WTC11 (cell line): ENCODE results near the gene RETN. TPM values are rescaled to one million over a fixed set of nuclear protein-coding genes. Genes with fewer than 3 reads are reported as not detected.

ENCODE experiments used
- ATAC-seq: fragments of 200-7000 bp; cut with Tn5 transposase; 2 replicates; pipeline ENCODE4 v1.10.0; 2021; ENCODE audit warnings: mild to moderate bottlenecking, moderate library complexity
- CTCF ChIA-PET: fragments of 300-600 bp; sonication (Branson Sonifier 250); formaldehyde crosslinking; loops from one replicate; lab custom pipeline; 2021; ENCODE audit warnings: antibody characterized with exemption; lab: Charles Lee
- POLR2A ChIA-PET: fragments of 350-600 bp; sonication (Branson Sonifier 250); formaldehyde crosslinking; loops from one replicate; lab custom pipeline; 2021; ENCODE audit warnings: antibody characterized with exemption; lab: Charles Lee
- DNase-seq: peaks from one replicate; pipeline ENCODE4 v3.0.0; 2021; ENCODE audit warnings: low spot score
- H3K27ac Mint-ChIP-seq: 2 replicates; pipeline ENCODE4 v1.8.0; 2021; ENCODE audit warnings: mixed read lengths
- H3K27me3 Mint-ChIP-seq: 2 replicates; pipeline ENCODE4 v1.8.0; 2021; ENCODE audit warnings: low read depth, mild to moderate bottlenecking, moderate library complexity, mixed read lengths
- H3K36me3 Mint-ChIP-seq: 2 replicates; pipeline ENCODE4 v1.8.0; 2021; ENCODE audit warnings: mixed read lengths
- H3K4me1 Mint-ChIP-seq: 2 replicates; pipeline ENCODE4 v1.8.0; 2022; ENCODE audit warnings: mixed read lengths
- H3K4me3 Mint-ChIP-seq: 2 replicates; pipeline ENCODE4 v1.8.0; 2021; ENCODE audit warnings: mild to moderate bottlenecking, moderate library complexity, mixed read lengths
- H3K9me3 Mint-ChIP-seq: 2 replicates; pipeline ENCODE4 v1.8.0; 2021; ENCODE audit warnings: mixed read lengths
- AFF4 ChIP-seq: sonication (generic); formaldehyde crosslinking; IDR thresholded peaks from 2 replicates; pipeline ENCODE4 v1.8.1; 2023; ENCODE audit warnings: mild to moderate bottlenecking, missing genetic modification reagents, borderline replicate concordance
- ATF6 ChIP-seq: sonication (generic); formaldehyde crosslinking; IDR thresholded peaks from 2 replicates; pipeline ENCODE4 v1.8.1; 2023; ENCODE audit warnings: mild to moderate bottlenecking, missing genetic modification reagents
- EMX1 ChIP-seq: fragments of 250-450 bp; sonication (Bioruptor Pico); IDR thresholded peaks from 2 replicates; pipeline ENCODE4 v1.8.0; 2021; ENCODE audit warnings: mild to moderate bottlenecking
- ESRRA ChIP-seq: sonication (generic); formaldehyde crosslinking; IDR thresholded peaks from 2 replicates; pipeline ENCODE4 v1.8.1; 2022; ENCODE audit warnings: mild to moderate bottlenecking, missing genetic modification reagents, borderline replicate concordance
- JUN ChIP-seq: sonication (generic); formaldehyde crosslinking; IDR thresholded peaks from 2 replicates; pipeline ENCODE4 v1.8.0; 2023; ENCODE audit warnings: mild to moderate bottlenecking, missing genetic modification reagents
- MXD4 ChIP-seq: fragments of 250-450 bp; sonication (Bioruptor Pico); IDR thresholded peaks from 2 replicates; pipeline ENCODE4 v1.8.0; 2021; ENCODE audit warnings: mild to moderate bottlenecking, moderate library complexity, borderline replicate concordance
- MYBL2 ChIP-seq: sonication (generic); formaldehyde crosslinking; IDR thresholded peaks from 2 replicates; pipeline ENCODE4 v1.8.1; 2023; ENCODE audit warnings: mild to moderate bottlenecking, moderate library complexity, missing genetic modification reagents
- NFATC4 ChIP-seq: fragments of 250-450 bp; sonication (Bioruptor Pico); IDR thresholded peaks from 2 replicates; pipeline ENCODE4 v1.9.0; 2021; ENCODE audit warnings: mild to moderate bottlenecking
- NFYB ChIP-seq: sonication (generic); formaldehyde crosslinking; conservative IDR thresholded peaks from 2 replicates; pipeline ENCODE4 v1.8.0; 2022; ENCODE audit warnings: low read depth, missing genetic modification reagents
- NR1H2 ChIP-seq: sonication (generic); formaldehyde crosslinking; IDR thresholded peaks from 2 replicates; pipeline ENCODE4 v1.9.0; 2021; ENCODE audit warnings: mild to moderate bottlenecking, moderate library complexity, missing genetic modification reagents
- NR2C2 ChIP-seq: sonication (generic); formaldehyde crosslinking; IDR thresholded peaks from 2 replicates; pipeline ENCODE4 v1.8.0; 2022; ENCODE audit warnings: mild to moderate bottlenecking, missing genetic modification reagents
- OVOL2 ChIP-seq: fragments of 250-450 bp; sonication (Bioruptor Pico); IDR thresholded peaks from 2 replicates; pipeline ENCODE4 v1.9.0; 2021; ENCODE audit warnings: mild to moderate bottlenecking, borderline replicate concordance
- RORB ChIP-seq: fragments of 250-450 bp; sonication (Bioruptor Pico); IDR thresholded peaks from 2 replicates; pipeline ENCODE4 v1.9.0; 2021; ENCODE audit warnings: mild to moderate bottlenecking
- STAT6 ChIP-seq: sonication (generic); formaldehyde crosslinking; conservative IDR thresholded peaks from 2 replicates; pipeline ENCODE4 v1.8.1; 2023; ENCODE audit warnings: mild to moderate bottlenecking, low read depth, missing genetic modification reagents, moderate library complexity
- ZBTB43 ChIP-seq: sonication (generic); formaldehyde crosslinking; IDR thresholded peaks from 2 replicates; pipeline ENCODE4 v1.8.1; 2023; ENCODE audit warnings: mild to moderate bottlenecking, missing genetic modification reagents
- ZNF219 ChIP-seq: sonication (generic); formaldehyde crosslinking; IDR thresholded peaks from 2 replicates; pipeline ENCODE4 v1.8.0; 2023; ENCODE audit warnings: missing genetic modification reagents, mild to moderate bottlenecking, borderline replicate concordance
- ZNF232 ChIP-seq: sonication (generic); formaldehyde crosslinking; IDR thresholded peaks from 2 replicates; pipeline ENCODE4 v1.8.0; 2022; ENCODE audit warnings: mild to moderate bottlenecking, missing genetic modification reagents
- ZNF281 ChIP-seq: sonication (generic); formaldehyde crosslinking; IDR thresholded peaks from 2 replicates; pipeline ENCODE4 v1.8.0; 2023; ENCODE audit warnings: mild to moderate bottlenecking, missing genetic modification reagents
- ZNF416 ChIP-seq: fragments of 250-450 bp; sonication (Bioruptor Pico); IDR thresholded peaks from 2 replicates; pipeline ENCODE4 v1.9.0; 2021; ENCODE audit warnings: mild to moderate bottlenecking, inconsistent platforms
- ZNF671 ChIP-seq: fragments of 250-450 bp; sonication (Bioruptor Pico); IDR thresholded peaks from 2 replicates; pipeline ENCODE4 v1.8.0; 2021; ENCODE audit warnings: mild to moderate bottlenecking
- total RNA-seq: library from RNA; stranded (reverse); gene quantifications from 3 replicates; pipeline ENCODE4 v1.2.3, GENCODE V29; 2021

Gene RETN
- total RNA-seq, 1 experiment from 2014 or later = not detected

GRCh38 chr19:7669641-7670040 is 792 bp downstream of the RETN start:
- CTCF ChIA-PET = interaction anchor here (1.8 to 5.5 kb wide), 3 partner anchors 11 to 130 kb away, joined by 5 to 57 read pairs (median 31); partner anchors contain the start of gene TRAPPC5
- POLR2A ChIA-PET = no interaction called here
- peaks cover 90% of the 10 kb centered on the region for H3K27me3 Mint-ChIP-seq
- peaks cover 9% of the 10 kb centered on the region for H3K4me1 Mint-ChIP-seq
- peak overlapping the region; percentile 86 for H3K4me3 Mint-ChIP-seq
- DNase-seq (no peak), ATAC-seq (no peak)
- H3K27ac Mint-ChIP-seq = no peak overlapping the region
- no peaks in the 10 kb centered on the region; the same call in 1 of the 2 replicates for H3K36me3 Mint-ChIP-seq
- H3K9me3 Mint-ChIP-seq = peaks cover 5% of the 10 kb centered on the region
- no peak for TF ChIP-seq EMX1 (CRISPR knock-in tag)
- no peak for TF ChIP-seq OVOL2 (CRISPR knock-in tag)
- no peak for TF ChIP-seq NR2C2 (CRISPR knock-in tag)
- TF ChIP-seq MXD4 (CRISPR knock-in tag) = no peak
- no peak for TF ChIP-seq ATF6 (CRISPR knock-in tag)
- no peak for TF ChIP-seq JUN (CRISPR knock-in tag)
- TF ChIP-seq ZNF416 = no peak
- no peak for TF ChIP-seq RORB
- no peak for TF ChIP-seq MYBL2 (CRISPR knock-in tag)
- TF ChIP-seq NFYB = no peak
- TF ChIP-seq NR1H2 (CRISPR knock-in tag) = no peak
- no peak for TF ChIP-seq ZBTB43 (CRISPR knock-in tag)
- no peak for TF ChIP-seq ZNF219 (CRISPR knock-in tag)
- TF ChIP-seq ESRRA (CRISPR knock-in tag) = no peak
- no peak for TF ChIP-seq STAT6 (CRISPR knock-in tag)
- no peak for TF ChIP-seq ZNF671
- TF ChIP-seq NFATC4 = no peak
- no peak for TF ChIP-seq ZNF232 (CRISPR knock-in tag)
- no peak for TF ChIP-seq AFF4 (CRISPR knock-in tag)
- TF ChIP-seq ZNF281 (CRISPR knock-in tag) = no peak
